Nephron progenitor cell (in vitro differentiated cells): ENCODE results near the gene SLC34A1.

Experiments
- DNase-seq: peaks from one replicate; pipeline ENCODE4 v3.0.0; 2021
- H3K27ac Mint-ChIP-seq: 2 replicates; pipeline ENCODE4 v1.8.0; 2021; ENCODE audit warnings: mild to moderate bottlenecking, moderate library complexity, mixed read lengths
- H3K27me3 Mint-ChIP-seq: 2 replicates; pipeline ENCODE4 v1.8.0; 2021; ENCODE audit warnings: mild to moderate bottlenecking, low read depth, mixed read lengths; ENCODE audit not compliant: poor library complexity
- H3K36me3 Mint-ChIP-seq: 2 replicates; pipeline ENCODE4 v1.8.0; 2021; ENCODE audit warnings: low read depth, mixed read lengths
- H3K4me1 Mint-ChIP-seq: 2 replicates; pipeline ENCODE4 v1.8.0; 2021; ENCODE audit warnings: mixed read lengths
- H3K4me3 Mint-ChIP-seq: 2 replicates; pipeline ENCODE4 v1.8.0; 2021; ENCODE audit warnings: mild to moderate bottlenecking, moderate library complexity, mixed read lengths
- H3K9me3 Mint-ChIP-seq: 2 replicates; pipeline ENCODE4 v1.8.0; 2021; ENCODE audit warnings: mild to moderate bottlenecking, moderate library complexity, mixed read lengths
- CTCF ChIP-seq: fragments of 200-600 bp; sonication (generic); IDR thresholded peaks from 2 replicates; pipeline ENCODE4 v1.5.0; 2021; ENCODE audit warnings: antibody characterized with exemption

Gene SLC34A1

GRCh38 chr5:177446200-177447065 lies 62.2 kb downstream of the SLC34A1 start, which contains the start of gene PRR7:
Gene PRR7 (plus strand): TSS chr5:177446814. CDS start chr5:177455068, 8,254 bp downstream.
- Mint-ChIP-seq H3K4me1 (peaks cover 44% of the 10 kb centered on the region), H3K27me3 (peaks cover 5% of the 10 kb centered on the region), H3K27ac (peak within 1 kb of the TSS; percentile 47), H3K36me3 (no peaks in the 10 kb centered on the region), H3K9me3 (no peaks in the 10 kb centered on the region), H3K4me3 (peak within 1 kb of the TSS; percentile 80)
- DNase-seq = peak; percentile 75
- TF ChIP-seq CTCF = no peak

GRCh38 chr5:177447066-177447610 lies 62.9 kb downstream of the SLC34A1 start:
- Mint-ChIP-seq H3K27me3 (peaks cover 6% of the 10 kb centered on the region), H3K4me1 (peaks cover 47% of the 10 kb centered on the region), H3K27ac (no peak overlapping the region), H3K9me3 (no peaks in the 10 kb centered on the region), H3K4me3 (peak overlapping the region; percentile 66), H3K36me3 (peaks cover 4% of the 10 kb centered on the region)
- peak; percentile 82 for DNase-seq
- no peak for TF ChIP-seq CTCF

- no peak overlapping the region for H3K27ac Mint-ChIP-seq
- no peak for TF ChIP-seq CTCF
- no peaks in the 10 kb centered on the region for H3K9me3 Mint-ChIP-seq
- H3K4me3 Mint-ChIP-seq = peak overlapping the region; percentile 66
- peaks cover 49% of the 10 kb centered on the region for H3K4me1 Mint-ChIP-seq
- peaks cover 9% of the 10 kb centered on the region for H3K27me3 Mint-ChIP-seq
- peak; percentile 50 for DNase-seq
- H3K36me3 Mint-ChIP-seq = peaks cover 5% of the 10 kb centered on the region
Observed at GRCh38 chr5:177447611-177448243, 63.5 kb downstream of the SLC34A1 start.
